ENCODE measurements around the gene EP300. TPM values are rescaled to one million over a fixed set of nuclear protein-coding genes. Genes with fewer than 3 reads are reported as not detected.
"Not testable (repeated sequence)": the region's sequence is repeated elsewhere in the genome, so short reads cannot be mapped to it uniquely, and the experiment has no call there.

EP300 gene
- total RNA-seq, 2 donors from 2014 or later, result 58.9 to 65.8 TPM

DNA sequence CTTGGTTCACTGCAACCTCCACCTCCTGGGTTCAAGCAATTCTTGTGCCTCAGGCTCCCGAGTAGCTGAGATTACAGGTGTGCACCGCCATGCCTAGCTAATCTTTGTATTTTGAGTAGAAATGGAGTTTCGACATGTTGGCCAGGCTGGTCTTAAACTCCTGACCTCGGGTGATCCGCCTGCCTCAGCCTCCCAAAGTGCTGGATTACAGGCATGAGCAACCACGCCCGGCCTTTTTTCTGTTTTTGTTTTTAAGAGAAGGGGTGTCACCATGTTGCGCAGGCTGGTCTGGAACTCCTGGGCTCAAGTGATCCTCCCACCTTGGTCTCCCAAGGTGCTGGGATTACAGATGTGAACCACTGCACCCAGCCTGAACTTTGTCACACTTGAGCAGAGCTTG is 26.1 kb upstream of the EP300 start:
- not testable (repeated sequence) for DNase-seq; H3K27me3 Mint-ChIP-seq (ENCODE audit: low read depth); H3K27ac Mint-ChIP-seq; ATAC-seq (replicated peaks in 1 of 2); H3K36me3 Mint-ChIP-seq (ENCODE audit: insufficient read depth in 2 of 2); H3K9me3 Mint-ChIP-seq; H3K4me3 Mint-ChIP-seq
- H3K4me1 Mint-ChIP-seq (ENCODE audit: low read depth), result peaks cover 14% of the 10 kb centered on the region

DNA sequence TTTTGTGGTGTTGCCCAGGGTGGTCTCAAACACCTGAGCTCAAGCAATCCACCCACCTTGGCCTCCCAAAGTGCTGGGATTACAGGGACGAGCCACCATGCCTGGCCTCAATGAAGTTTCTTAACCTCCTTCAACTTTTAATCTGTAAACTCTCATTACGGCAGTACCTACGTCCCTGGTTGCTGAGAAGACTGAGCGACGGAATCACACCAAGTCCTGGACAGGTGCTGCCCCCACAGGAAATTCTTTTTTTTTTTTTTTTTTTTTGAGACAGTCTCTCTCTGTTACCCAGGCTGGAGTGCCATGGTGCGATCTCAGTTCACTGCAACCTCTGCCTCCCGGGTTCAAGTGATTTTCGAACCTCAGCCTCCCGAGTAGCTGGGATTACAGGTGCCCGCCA is 24.4 kb upstream of the EP300 start:
- peaks cover 14% of the 10 kb centered on the region for H3K4me1 Mint-ChIP-seq (ENCODE audit: low read depth)
- DNase-seq; H3K27me3 Mint-ChIP-seq (ENCODE audit: low read depth); ATAC-seq (replicated peaks in 1 of 2); H3K9me3 Mint-ChIP-seq; H3K36me3 Mint-ChIP-seq (ENCODE audit: insufficient read depth in 2 of 2); H3K27ac Mint-ChIP-seq; H3K4me3 Mint-ChIP-seq: not testable (repeated sequence)

DNA sequence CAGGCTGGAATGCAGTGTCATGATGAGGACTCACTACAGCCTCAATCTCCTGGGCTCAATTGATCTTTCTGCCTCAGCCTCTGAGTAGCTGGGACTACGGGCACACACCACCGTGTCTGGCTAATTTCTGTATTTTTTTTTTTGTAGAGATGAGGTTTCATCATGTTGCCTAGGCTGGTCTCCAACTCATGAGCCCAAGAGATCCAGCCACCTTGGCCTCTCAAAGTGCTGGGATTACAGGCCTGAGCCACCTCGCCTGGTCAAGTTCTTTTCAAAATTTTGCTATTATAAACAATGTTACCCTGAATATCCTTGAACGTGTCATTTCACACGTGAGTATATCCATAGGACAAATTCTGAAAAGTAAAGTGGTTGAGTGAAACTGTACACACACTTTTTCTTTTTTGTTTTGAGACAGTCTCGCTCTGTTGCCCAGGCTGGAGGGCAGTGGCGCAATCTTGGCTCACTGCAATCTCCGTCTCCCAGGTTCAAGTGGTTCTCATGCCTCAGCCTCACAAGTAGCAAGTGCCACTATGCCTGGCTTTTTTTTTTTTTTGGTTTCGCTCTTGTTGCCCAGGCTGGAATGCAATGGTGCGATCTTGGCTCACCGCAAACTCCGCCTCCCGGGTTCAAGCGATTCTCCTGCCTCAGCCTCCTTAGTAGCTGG is 21.6 kb upstream of the EP300 start:
- no peak for DNase-seq
- Mint-ChIP-seq H3K4me3 (no peak overlapping the region), H3K27me3 (ENCODE audit: low read depth) (no peaks in the 10 kb centered on the region), H3K36me3 (ENCODE audit: insufficient read depth in 2 of 2) (peaks cover 0 to 1% of the 10 kb centered on the region in 2 donors), H3K9me3 (no peaks in the 10 kb centered on the region), H3K4me1 (ENCODE audit: low read depth) (peaks cover 14% of the 10 kb centered on the region), H3K27ac (no peak overlapping the region)
- ATAC-seq (replicated peaks in 1 of 2), result no peak

DNA sequence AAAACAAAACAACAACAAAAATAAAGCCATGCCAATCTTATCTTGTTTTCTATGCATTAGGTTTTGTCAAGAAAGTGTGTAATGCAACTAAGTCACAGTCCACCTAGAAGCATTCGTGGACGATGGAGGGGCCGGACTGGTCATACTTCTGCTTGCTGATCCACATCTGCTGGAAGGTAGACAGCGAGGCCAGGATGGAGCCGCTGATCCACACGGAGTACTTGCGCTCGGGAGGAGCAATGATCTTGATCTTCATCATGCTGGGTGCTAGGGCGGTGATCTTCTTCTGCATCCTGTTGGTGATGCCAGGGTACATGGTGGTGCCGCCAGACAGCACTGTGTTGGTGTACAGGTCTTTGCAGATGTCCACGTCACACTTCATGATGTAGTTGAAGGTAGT is 18.3 kb upstream of the EP300 start:
- DNase-seq (no peak), ATAC-seq (replicated peaks in 1 of 2) (no peak)
- H3K4me1 Mint-ChIP-seq (ENCODE audit: low read depth), result peaks cover 5% of the 10 kb centered on the region
- no peaks in the 10 kb centered on the region for H3K36me3 Mint-ChIP-seq (ENCODE audit: insufficient read depth in 2 of 2)
- no peak overlapping the region for H3K27ac Mint-ChIP-seq
- no peak overlapping the region for H3K4me3 Mint-ChIP-seq
- H3K9me3 Mint-ChIP-seq, result no peaks in the 10 kb centered on the region
- H3K27me3 Mint-ChIP-seq (ENCODE audit: low read depth), result no peaks in the 10 kb centered on the region

DNA sequence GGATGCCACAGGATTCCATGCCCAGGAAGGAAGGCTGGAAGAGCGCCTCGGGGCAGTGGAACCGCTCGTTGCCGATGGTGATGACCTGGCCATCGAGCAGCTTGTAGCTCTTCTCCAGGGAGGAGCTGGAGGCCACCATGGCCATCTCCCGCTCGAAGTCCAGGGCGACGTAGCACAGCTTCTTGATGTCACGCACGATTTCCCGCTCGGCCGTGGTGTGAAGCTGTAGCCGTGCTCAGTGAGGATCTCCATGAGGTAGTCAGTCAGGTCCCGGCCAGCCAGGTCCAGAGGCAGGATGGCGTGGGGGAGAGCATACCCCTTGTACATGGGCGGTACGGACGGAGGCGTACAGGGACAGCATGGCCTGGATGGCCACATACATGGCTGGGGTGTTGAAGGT is 17.9 kb upstream of the EP300 start:
- H3K4me1 Mint-ChIP-seq (ENCODE audit: low read depth), result peaks cover under 1% of the 10 kb centered on the region
- no peaks in the 10 kb centered on the region for H3K9me3 Mint-ChIP-seq
- no peak for DNase-seq
- no peaks in the 10 kb centered on the region for H3K27me3 Mint-ChIP-seq (ENCODE audit: low read depth)
- H3K4me3 Mint-ChIP-seq, result no peak overlapping the region
- no peaks in the 10 kb centered on the region for H3K36me3 Mint-ChIP-seq (ENCODE audit: insufficient read depth in 2 of 2)
- no peak for ATAC-seq (replicated peaks in 1 of 2)
- no peak overlapping the region for H3K27ac Mint-ChIP-seq

DNA sequence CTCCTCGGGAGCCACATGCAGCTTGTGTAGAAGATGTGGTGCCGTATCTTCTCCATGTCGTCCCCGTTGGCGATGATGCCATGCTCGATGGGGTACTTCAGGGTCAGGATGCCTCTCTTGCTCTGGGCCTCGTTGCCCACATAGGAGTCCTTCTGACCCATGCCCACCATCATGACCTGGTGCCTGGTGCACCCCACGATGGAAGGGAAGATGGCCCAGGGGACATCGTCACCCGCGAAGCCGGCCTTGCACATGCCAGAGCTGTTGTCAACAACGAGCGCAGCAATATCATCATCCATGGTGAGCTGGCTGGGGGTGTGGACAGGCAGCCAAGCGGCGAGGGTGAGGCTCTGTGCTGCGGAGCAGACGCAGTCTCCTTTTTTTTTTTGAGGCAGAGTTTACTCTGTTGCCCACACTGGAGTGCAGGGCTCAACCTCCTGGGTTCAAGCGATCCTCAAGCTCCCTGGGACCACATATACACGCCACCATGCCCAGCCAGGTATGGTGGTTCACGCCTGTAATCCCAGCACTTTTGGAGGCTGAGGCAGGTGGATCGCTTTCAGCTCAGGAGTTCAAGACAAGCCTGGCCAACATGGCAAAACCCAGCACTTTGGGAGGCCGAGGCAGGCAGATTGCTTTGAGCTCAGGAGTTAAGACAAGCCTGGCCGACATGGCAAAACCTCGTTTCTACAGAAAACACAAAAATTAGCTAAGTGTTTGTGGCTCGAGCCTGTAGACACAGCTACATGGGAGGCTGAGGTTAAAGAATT is 17.3 kb upstream of the EP300 start:
- Mint-ChIP-seq H3K27me3 (ENCODE audit: low read depth) (no peaks in the 10 kb centered on the region), H3K27ac (no peak overlapping the region), H3K36me3 (ENCODE audit: insufficient read depth in 2 of 2) (no peaks in the 10 kb centered on the region), H3K4me1 (ENCODE audit: low read depth) (no peaks in the 10 kb centered on the region), H3K4me3 (no peak overlapping the region), H3K9me3 (no peaks in the 10 kb centered on the region)
- no peak for DNase-seq
- no peak for ATAC-seq (replicated peaks in 1 of 2)

DNA sequence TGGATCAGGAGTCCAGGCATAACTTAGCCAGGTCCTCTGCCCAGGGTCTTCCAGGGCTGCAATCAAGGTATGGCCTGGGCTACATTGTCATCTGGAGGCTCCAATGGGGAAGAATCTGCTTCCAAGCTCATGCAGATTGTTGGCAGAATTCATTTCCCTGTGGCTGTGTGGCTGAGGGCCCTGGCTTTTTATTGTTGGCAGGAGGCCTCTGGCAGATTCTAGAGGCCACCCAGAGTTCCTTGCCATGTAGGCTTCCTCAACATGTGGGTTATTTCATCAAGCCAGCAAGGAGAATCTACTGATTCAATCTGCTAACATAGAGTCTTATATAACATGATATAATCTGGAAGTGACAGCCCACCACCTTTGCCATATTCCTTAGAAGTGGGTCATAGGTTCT is 16.4 kb upstream of the EP300 start:
- ATAC-seq (replicated peaks in 1 of 2) (no peak), DNase-seq (no peak)
- no peaks in the 10 kb centered on the region for H3K9me3 Mint-ChIP-seq
- no peaks in the 10 kb centered on the region for H3K27me3 Mint-ChIP-seq (ENCODE audit: low read depth)
- no peaks in the 10 kb centered on the region for H3K4me1 Mint-ChIP-seq (ENCODE audit: low read depth)
- no peaks in the 10 kb centered on the region for H3K36me3 Mint-ChIP-seq (ENCODE audit: insufficient read depth in 2 of 2)
- H3K27ac Mint-ChIP-seq, result no peak overlapping the region
- H3K4me3 Mint-ChIP-seq, result no peak overlapping the region

DNA sequence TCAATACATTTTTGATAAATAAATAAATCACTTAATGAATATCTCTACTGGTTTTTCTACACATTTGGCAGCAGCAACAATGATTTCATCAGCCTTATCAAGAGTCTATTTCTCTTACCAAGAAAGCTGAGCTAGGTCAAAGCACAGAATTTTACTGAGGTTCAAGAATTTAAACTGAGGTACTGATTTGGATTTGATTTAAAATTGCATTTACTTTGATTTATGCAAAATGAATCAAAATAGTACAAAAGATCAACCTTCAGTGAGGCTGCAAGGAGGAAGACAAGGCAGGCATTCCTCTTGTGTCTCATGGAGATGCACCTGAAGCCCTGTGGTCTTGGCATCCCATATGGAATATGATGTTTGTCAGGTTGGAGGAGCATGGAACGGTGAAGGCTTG is 15.5 kb upstream of the EP300 start:
- no peaks in the 10 kb centered on the region for H3K9me3 Mint-ChIP-seq

DNA sequence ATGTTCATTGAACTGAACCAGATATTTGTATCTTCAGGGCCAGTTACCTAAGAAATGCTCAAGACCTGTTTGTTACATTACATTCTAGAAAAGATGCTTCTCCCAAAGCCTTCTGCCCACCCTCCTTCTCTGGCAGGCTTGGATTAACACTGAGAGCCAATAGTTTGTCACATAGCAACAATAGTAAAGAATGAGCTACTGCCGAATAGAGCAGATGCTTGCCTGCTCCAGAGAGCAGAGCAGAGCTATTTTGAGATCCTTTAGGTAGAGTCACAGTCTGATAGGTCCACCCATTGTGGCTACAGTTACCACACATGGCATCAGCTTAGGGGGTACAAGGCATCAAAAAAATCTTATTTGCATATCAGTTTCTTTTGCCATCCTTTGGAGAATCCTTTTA is 13.5 kb upstream of the EP300 start:
- H3K9me3 Mint-ChIP-seq, result no peaks in the 10 kb centered on the region
- no peaks in the 10 kb centered on the region for H3K4me1 Mint-ChIP-seq (ENCODE audit: low read depth)
- ATAC-seq (replicated peaks in 1 of 2) (no peak), DNase-seq (no peak)
- no peaks in the 10 kb centered on the region for H3K36me3 Mint-ChIP-seq (ENCODE audit: insufficient read depth in 2 of 2)
- H3K27ac Mint-ChIP-seq, result no peak overlapping the region
- H3K27me3 Mint-ChIP-seq (ENCODE audit: low read depth), result no peaks in the 10 kb centered on the region
- no peak overlapping the region for H3K4me3 Mint-ChIP-seq

More for the DNA sequence above, 15.5 kb upstream of the EP300 start:
- H3K4me1 Mint-ChIP-seq (ENCODE audit: low read depth), result no peaks in the 10 kb centered on the region
- H3K27me3 Mint-ChIP-seq (ENCODE audit: low read depth), result no peaks in the 10 kb centered on the region
- ATAC-seq (replicated peaks in 1 of 2), result no peak
- H3K36me3 Mint-ChIP-seq (ENCODE audit: insufficient read depth in 2 of 2), result no peaks in the 10 kb centered on the region
- no peak overlapping the region for H3K4me3 Mint-ChIP-seq
- no peak for DNase-seq
- no peak overlapping the region for H3K27ac Mint-ChIP-seq

DNA sequence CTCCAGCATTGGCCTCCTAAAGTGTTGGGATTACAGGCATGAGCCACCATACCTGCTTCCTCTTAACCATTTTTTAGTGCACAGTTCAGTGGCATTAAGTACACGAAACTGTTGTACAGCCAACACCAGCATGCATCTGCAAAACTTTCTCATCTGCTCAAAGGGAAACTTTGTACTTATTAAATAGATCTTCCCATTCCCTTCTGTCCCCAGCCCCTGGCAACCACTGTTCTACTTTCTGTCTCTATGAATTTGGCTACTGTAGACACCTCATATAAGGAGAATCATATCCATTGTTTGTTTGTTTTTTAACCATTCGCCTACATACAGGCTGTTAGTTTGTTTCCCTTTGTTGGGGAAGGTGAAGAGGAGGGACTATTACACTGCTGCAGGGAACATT is 6.5 kb upstream of the EP300 start:
- Mint-ChIP-seq H3K4me1 (ENCODE audit: low read depth) (peaks cover 5% of the 10 kb centered on the region), H3K4me3 (no peak overlapping the region), H3K27me3 (ENCODE audit: low read depth) (no peaks in the 10 kb centered on the region), H3K36me3 (ENCODE audit: insufficient read depth in 2 of 2) (peaks cover 0 to 3% of the 10 kb centered on the region in 2 donors), H3K9me3 (peaks cover 0 to 2% of the 10 kb centered on the region in 2 donors), H3K27ac (no peak overlapping the region)
- ATAC-seq (replicated peaks in 1 of 2) (no peak), DNase-seq (no peak)

DNA sequence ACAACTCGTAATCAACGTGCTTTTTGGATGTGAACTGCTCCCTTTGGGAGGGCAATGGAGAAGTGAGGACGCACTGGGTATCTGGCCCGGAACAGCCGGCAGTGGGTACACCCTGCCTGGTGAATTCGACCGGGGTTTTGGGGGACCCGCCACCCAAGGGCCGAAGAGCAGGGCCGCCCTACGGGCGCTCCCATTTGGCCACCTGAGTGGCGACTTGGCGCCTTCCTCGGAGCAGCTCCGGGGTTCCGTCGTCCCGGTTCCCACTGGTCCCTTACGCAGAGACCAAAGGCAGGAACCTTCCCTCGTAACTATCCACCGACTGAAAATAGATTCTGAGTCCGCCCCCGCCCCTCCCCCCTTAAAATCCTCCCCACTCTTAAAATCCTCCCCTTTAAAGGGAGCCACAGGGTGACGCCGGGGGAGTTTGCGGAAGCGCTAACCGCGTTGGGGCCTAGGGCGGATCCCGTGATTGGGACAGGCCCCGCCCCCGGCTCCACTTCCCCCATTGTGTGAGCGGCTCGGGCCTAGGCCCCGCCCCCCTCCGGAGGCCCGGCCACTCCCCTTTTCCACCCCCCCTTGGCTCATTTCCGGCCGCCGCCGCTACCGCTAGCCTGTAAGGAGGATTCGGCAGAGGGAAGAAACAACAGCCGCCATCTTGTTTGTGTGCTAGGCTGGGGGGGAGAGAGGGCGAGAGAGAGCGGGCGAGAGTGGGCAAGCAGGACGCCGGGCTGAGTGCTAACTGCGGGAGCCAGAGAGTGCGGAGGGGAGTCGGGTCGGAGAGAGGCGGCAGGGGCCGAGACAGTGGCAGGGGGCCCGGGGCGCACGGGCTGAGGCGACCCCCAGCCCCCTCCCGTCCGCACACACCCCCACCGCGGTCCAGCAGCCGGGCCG is 1.0 kb upstream of the EP300 start:
- Mint-ChIP-seq H3K36me3 (ENCODE audit: insufficient read depth in 2 of 2) (peaks cover 12 to 13% of the 10 kb centered on the region in 2 donors), H3K27ac (peak overlapping the region; percentile 97), H3K27me3 (ENCODE audit: low read depth) (no peaks in the 10 kb centered on the region), H3K4me1 (ENCODE audit: low read depth) (peaks cover 26% of the 10 kb centered on the region), H3K4me3 (peak overlapping the region; percentile 93 to 99), H3K9me3 (peaks cover 0 to 2% of the 10 kb centered on the region in 2 donors)
- ATAC-seq (replicated peaks in 1 of 2), result peak; percentile 90
- peak; percentile 99 to 100 for DNase-seq

DNA sequence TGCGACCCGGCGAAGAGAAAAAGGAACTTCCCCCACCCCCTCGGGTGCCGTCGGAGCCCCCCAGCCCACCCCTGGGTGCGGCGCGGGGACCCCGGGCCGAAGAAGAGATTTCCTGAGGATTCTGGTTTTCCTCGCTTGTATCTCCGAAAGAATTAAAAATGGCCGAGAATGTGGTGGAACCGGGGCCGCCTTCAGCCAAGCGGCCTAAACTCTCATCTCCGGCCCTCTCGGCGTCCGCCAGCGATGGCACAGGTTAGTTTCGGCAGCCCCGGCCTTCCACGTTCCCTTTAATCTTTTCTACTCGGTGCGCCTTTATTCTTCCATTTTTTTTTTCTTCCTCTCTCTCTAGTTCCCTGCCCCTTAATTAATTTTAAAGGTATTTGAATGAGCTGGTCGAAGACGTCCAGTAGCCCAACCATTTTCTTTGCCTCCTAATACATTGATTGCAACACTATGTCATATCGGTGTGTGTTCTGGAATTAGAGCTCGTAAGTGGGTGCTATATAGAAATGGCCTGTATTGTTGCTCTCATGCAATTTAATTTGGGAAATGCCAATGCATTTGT is 537 bp downstream of the EP300 start:
- peak overlapping the region; percentile 100 for H3K27ac Mint-ChIP-seq
- H3K9me3 Mint-ChIP-seq, result peaks cover 0 to 2% of the 10 kb centered on the region in 2 donors
- peaks cover 41% of the 10 kb centered on the region for H3K4me1 Mint-ChIP-seq (ENCODE audit: low read depth)
- DNase-seq (peak; percentile 37 to 50), ATAC-seq (replicated peaks in 1 of 2) (no peak)
- no peaks in the 10 kb centered on the region for H3K27me3 Mint-ChIP-seq (ENCODE audit: low read depth)
- H3K36me3 Mint-ChIP-seq (ENCODE audit: insufficient read depth in 2 of 2), result peaks cover 13 to 14% of the 10 kb centered on the region in 2 donors
- peak overlapping the region; percentile 96 to 100 for H3K4me3 Mint-ChIP-seq

Data from activated T-cell treated with anti-CD3 and anti-CD28 coated beads, Interleukin-2, amount 50 U/mL, for 72 hours (primary cell).